ENCODE measurements around the gene PHYKPL.

The PHYKPL gene

DNA sequence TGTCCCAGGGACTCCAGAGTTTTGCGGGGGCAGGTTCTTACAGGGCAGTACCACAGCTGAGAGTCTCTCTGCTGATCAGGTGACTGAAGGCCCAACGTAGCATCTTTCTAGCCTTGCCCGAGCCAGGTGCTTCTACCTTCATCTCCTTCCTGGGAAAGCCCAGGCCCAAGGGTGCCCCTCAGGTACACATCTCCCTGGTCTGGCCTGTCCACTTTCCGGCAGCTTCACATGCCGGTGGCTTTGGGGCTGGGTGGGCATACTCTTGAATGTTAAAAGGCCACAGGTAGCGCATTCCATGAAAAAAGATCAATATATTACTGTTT, 5.7 kb upstream of the PHYKPL start:
- TF ChIP-seq EZH2 (IDR thresholded peaks at IDR 0.05; ENCODE audit: borderline replicate concordance, low read depth, low read length, severe bottlenecking), result no peak
- TF ChIP-seq, protein P1, sequence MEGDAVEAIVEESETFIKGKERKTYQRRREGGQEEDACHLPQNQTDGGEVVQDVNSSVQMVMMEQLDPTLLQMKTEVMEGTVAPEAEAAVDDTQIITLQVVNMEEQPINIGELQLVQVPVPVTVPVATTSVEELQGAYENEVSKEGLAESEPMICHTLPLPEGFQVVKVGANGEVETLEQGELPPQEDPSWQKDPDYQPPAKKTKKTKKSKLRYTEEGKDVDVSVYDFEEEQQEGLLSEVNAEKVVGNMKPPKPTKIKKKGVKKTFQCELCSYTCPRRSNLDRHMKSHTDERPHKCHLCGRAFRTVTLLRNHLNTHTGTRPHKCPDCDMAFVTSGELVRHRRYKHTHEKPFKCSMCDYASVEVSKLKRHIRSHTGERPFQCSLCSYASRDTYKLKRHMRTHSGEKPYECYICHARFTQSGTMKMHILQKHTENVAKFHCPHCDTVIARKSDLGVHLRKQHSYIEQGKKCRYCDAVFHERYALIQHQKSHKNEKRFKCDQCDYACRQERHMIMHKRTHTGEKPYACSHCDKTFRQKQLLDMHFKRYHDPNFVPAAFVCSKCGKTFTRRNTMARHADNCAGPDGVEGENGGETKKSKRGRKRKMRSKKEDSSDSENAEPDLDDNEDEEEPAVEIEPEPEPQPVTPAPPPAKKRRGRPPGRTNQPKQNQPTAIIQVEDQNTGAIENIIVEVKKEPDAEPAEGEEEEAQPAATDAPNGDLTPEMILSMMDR (IDR thresholded peaks at IDR 0.05; ENCODE audit: borderline replicate concordance, extremely low read depth, low read length, poor library complexity, severe bottlenecking), result no peak
- Histone ChIP-seq H3K79me2 (ENCODE audit: insufficient read depth, low read length) (no peaks in the 10 kb centered on the region), H2AFZ (ENCODE audit: low read depth, low read length) (no peak overlapping the region), H3K9ac (ENCODE audit: low read depth, low read length) (peak overlapping the region; percentile 10; the same call in 1 of the 2 replicates), H3K4me2 (ENCODE audit: insufficient read depth, low read length) (no peak overlapping the region), H4K20me1 (ENCODE audit: insufficient read depth, low read length) (no peaks in the 10 kb centered on the region), H3K36me3 (ENCODE audit: insufficient read depth, low read length) (no peaks in the 10 kb centered on the region), H3K4me1 (ENCODE audit: insufficient read depth, low read length) (peaks cover 19% of the 10 kb centered on the region), H3K27me3 (ENCODE audit: insufficient read depth, low read length, poor library complexity) (no peaks in the 10 kb centered on the region), H3K4me3 (ENCODE audit: low read depth in 1 of 2, low read length in 2 of 2) (no peak overlapping the region), H3K9me3 (ENCODE audit: insufficient read depth, low read length, severe bottlenecking) (no peaks in the 10 kb centered on the region), H3K27ac (ENCODE audit: low read length) (no peak overlapping the region)
- ATAC-seq (ENCODE audit: insufficient read depth, low read depth) (no peak), DNase-seq (no peak)

DNA sequence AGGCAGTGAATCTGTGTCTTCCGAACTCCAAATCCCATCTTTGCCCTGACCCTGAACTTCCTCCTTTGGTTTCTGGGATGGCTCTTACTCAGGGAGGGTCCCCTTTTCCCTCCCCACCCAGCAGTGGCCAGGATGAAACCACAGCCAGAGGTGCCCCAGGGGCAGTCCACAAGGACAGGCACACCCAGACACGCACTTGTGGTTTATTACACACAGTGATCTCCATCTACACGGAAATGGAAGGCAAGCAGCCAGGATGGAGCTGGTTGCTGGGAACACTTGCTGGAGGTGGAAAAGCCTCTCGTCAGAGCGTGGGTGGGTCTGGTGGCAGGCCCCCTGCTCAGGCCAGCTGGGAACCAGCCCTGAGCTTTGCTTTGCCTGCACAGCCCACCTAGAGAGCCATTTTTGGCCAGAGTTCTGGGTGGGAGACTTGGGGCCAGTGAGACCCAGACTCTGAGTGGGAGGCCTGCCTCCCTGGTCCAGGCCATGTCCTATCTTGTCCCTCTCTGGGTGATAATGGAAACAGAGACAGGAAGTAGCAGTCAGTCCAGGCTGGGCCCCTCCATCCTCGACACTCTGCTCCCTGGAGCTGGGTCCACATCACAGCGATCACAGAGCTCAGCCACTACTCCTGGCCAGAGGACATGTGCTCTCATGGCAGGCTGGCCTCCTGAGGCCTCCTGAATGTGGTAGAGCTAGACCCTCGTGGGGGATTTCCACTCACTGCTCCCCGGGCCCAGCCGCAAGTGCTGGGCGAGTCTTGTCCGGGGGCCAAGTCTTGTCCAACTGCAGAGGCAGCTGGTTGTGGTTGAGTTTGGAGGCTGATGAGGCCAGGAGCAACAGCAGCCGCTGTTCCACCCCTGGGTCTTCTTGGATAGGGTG, 5.1 kb upstream of the PHYKPL start:
- H3K4me2 ChIP-seq (ENCODE audit: insufficient read depth, low read length), result no peak overlapping the region

DNA sequence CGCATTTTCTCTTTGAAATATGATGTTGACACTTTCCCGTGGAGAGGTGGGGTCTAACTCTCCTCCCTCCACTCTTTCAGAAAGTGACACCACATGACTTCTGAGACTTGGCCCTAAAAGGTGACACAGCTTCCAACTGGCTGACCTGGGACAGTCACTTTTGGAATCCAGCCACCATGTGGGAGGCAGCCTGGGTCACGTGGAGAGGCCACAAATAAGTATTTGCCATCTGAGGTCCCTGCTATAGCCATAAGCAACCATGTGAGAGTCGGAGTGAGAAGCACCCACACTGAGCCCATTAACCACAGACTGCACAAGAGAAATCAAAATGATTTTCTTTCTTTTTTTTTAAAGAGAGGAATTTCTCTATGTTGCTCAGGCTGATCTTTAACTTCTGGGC, 4.1 kb upstream of the PHYKPL start:
- DNase-seq (no peak), ATAC-seq (ENCODE audit: insufficient read depth, low read depth) (no peak)
- H3K4me2 ChIP-seq (ENCODE audit: insufficient read depth, low read length), result no peak overlapping the region
- no peak overlapping the region for H2AFZ ChIP-seq (ENCODE audit: low read depth, low read length)
- H3K27ac ChIP-seq (ENCODE audit: low read length), result no peak overlapping the region
- peaks cover 4% of the 10 kb centered on the region for H4K20me1 ChIP-seq (ENCODE audit: insufficient read depth, low read length)
- H3K4me1 ChIP-seq (ENCODE audit: insufficient read depth, low read length), result peaks cover 26% of the 10 kb centered on the region
- H3K4me3 ChIP-seq (ENCODE audit: low read depth in 1 of 2, low read length in 2 of 2), result no peak overlapping the region
- no peak overlapping the region for H3K9ac ChIP-seq (ENCODE audit: low read depth, low read length)
- no peaks in the 10 kb centered on the region for H3K9me3 ChIP-seq (ENCODE audit: insufficient read depth, low read length, severe bottlenecking)
- no peaks in the 10 kb centered on the region for H3K27me3 ChIP-seq (ENCODE audit: insufficient read depth, low read length, poor library complexity)
- TF ChIP-seq EZH2 (IDR thresholded peaks at IDR 0.05; ENCODE audit: borderline replicate concordance, low read depth, low read length, severe bottlenecking), result no peak
- TF ChIP-seq, protein P1 (IDR thresholded peaks at IDR 0.05; ENCODE audit: borderline replicate concordance, extremely low read depth, low read length, poor library complexity, severe bottlenecking), result no peak
- peaks cover 5% of the 10 kb centered on the region; the same call in 1 of the 2 replicates for H3K36me3 ChIP-seq (ENCODE audit: insufficient read depth, low read length)
- peaks cover 8% of the 10 kb centered on the region for H3K79me2 ChIP-seq (ENCODE audit: insufficient read depth, low read length)

More for the DNA sequence above, 5.1 kb upstream of the PHYKPL start:
- TF ChIP-seq, protein P1 (IDR thresholded peaks at IDR 0.05; ENCODE audit: borderline replicate concordance, extremely low read depth, low read length, poor library complexity, severe bottlenecking), result no peak
- TF ChIP-seq EZH2 (IDR thresholded peaks at IDR 0.05; ENCODE audit: borderline replicate concordance, low read depth, low read length, severe bottlenecking), result no peak
- no peak overlapping the region for H2AFZ ChIP-seq (ENCODE audit: low read depth, low read length)
- H3K4me3 ChIP-seq (ENCODE audit: low read depth in 1 of 2, low read length in 2 of 2), result no peak overlapping the region
- H4K20me1 ChIP-seq (ENCODE audit: insufficient read depth, low read length), result no peaks in the 10 kb centered on the region
- H3K27ac ChIP-seq (ENCODE audit: low read length), result no peak overlapping the region
- H3K4me1 ChIP-seq (ENCODE audit: insufficient read depth, low read length), result peaks cover 25% of the 10 kb centered on the region
- DNase-seq, result no peak
- no peak for ATAC-seq (ENCODE audit: insufficient read depth, low read depth)
- no peaks in the 10 kb centered on the region for H3K79me2 ChIP-seq (ENCODE audit: insufficient read depth, low read length)
- no peaks in the 10 kb centered on the region for H3K9me3 ChIP-seq (ENCODE audit: insufficient read depth, low read length, severe bottlenecking)
- no peaks in the 10 kb centered on the region for H3K36me3 ChIP-seq (ENCODE audit: insufficient read depth, low read length)
- peak overlapping the region; percentile 10; the same call in 1 of the 2 replicates for H3K9ac ChIP-seq (ENCODE audit: low read depth, low read length)
- no peaks in the 10 kb centered on the region for H3K27me3 ChIP-seq (ENCODE audit: insufficient read depth, low read length, poor library complexity)
